ENCODE results near the gene SLC4A3. TPM values are rescaled to one million over a fixed set of nuclear protein-coding genes. Genes with fewer than 3 reads are reported as not detected.

The SLC4A3 gene
- total RNA-seq, 4 donors from 2014 or later = 0.48 to 3.2 (median 2.1) TPM

GRCh38 chr2:219603771-219604170 lies 23.7 kb upstream of the SLC4A3 start:
- no peaks in the 10 kb centered on the region for H3K27me3 ChIP-seq
- no peak for DNase-seq (ENCODE audit: low spot score in 2 of 2)
- H3K9me3 ChIP-seq = no peaks in the 10 kb centered on the region
- H3K4me1 ChIP-seq = peaks cover 2% of the 10 kb centered on the region
- H3K4me3 ChIP-seq = no peak overlapping the region
- WGBS = 90% methylated on average over 5 of the region's 5 CpGs
- peaks cover 76% of the 10 kb centered on the region for H3K36me3 ChIP-seq
- TF ChIP-seq POLR2A (IDR thresholded peaks at IDR 0.05) = no peak
- TF ChIP-seq EP300 (IDR thresholded peaks at IDR 0.05) = no peak
- no peak for TF ChIP-seq CTCF (IDR thresholded peaks at IDR 0.05)
- TF ChIP-seq POLR2AphosphoS5 (IDR thresholded peaks at IDR 0.05) = no peak
- H3K27ac ChIP-seq = no peak overlapping the region

GRCh38 chr2:219605607-219605954 lies 21.8 kb upstream of the SLC4A3 start:
- Histone ChIP-seq H3K4me3 (no peak overlapping the region), H3K27ac (no peak overlapping the region), H3K4me1 (no peaks in the 10 kb centered on the region), H3K36me3 (peaks cover 89% of the 10 kb centered on the region), H3K9me3 (no peaks in the 10 kb centered on the region), H3K27me3 (no peaks in the 10 kb centered on the region)
- no peak for DNase-seq (ENCODE audit: low spot score in 2 of 2)
- no peak for TF ChIP-seq CTCF (IDR thresholded peaks at IDR 0.05)
- no peak for TF ChIP-seq POLR2AphosphoS5 (IDR thresholded peaks at IDR 0.05)
- no peak for TF ChIP-seq POLR2A (IDR thresholded peaks at IDR 0.05)
- no peak for TF ChIP-seq EP300 (IDR thresholded peaks at IDR 0.05)
- WGBS = 80% methylated on average over 6 of the region's 6 CpGs

- no peak for DNase-seq (ENCODE audit: low spot score in 2 of 2)
- Histone ChIP-seq H3K27ac (no peak overlapping the region), H3K27me3 (no peaks in the 10 kb centered on the region), H3K9me3 (no peaks in the 10 kb centered on the region), H3K36me3 (peaks cover 80% of the 10 kb centered on the region), H3K4me1 (no peaks in the 10 kb centered on the region), H3K4me3 (no peak overlapping the region)
- WGBS = 89% methylated on average over 15 of the region's 15 CpGs
- TF ChIP-seq EP300 (IDR thresholded peaks at IDR 0.05) (no peak), POLR2A (IDR thresholded peaks at IDR 0.05) (no peak), CTCF (IDR thresholded peaks at IDR 0.05) (no peak), POLR2AphosphoS5 (IDR thresholded peaks at IDR 0.05) (no peak)
Observed at GRCh38 chr2:219607931-219608330, 19.5 kb upstream of the SLC4A3 start.

GRCh38 chr2:219608399-219608964 lies 18.9 kb upstream of the SLC4A3 start:
- no peak overlapping the region for H3K27ac ChIP-seq

More at GRCh38 chr2:219608399-219608964, 18.9 kb upstream of the SLC4A3 start:
- H3K4me3 ChIP-seq = no peak overlapping the region
- H3K9me3 ChIP-seq = no peaks in the 10 kb centered on the region
- DNase-seq (ENCODE audit: low spot score in 2 of 2) = no peak
- H3K27me3 ChIP-seq = no peaks in the 10 kb centered on the region
- 91% methylated on average over 7 of the region's 15 CpGs for WGBS
- peaks cover 76% of the 10 kb centered on the region for H3K36me3 ChIP-seq
- H3K4me1 ChIP-seq = no peaks in the 10 kb centered on the region
- TF ChIP-seq POLR2A (IDR thresholded peaks at IDR 0.05) (no peak), POLR2AphosphoS5 (IDR thresholded peaks at IDR 0.05) (no peak), CTCF (IDR thresholded peaks at IDR 0.05) (no peak), EP300 (IDR thresholded peaks at IDR 0.05) (no peak)

Data from suprapubic skin (tissue), 4 donors.